GM12891 (cell line): ENCODE measurements around the gene YY1.

Experiments used
- PAX5 ChIP-seq: IDR thresholded peaks from 2 replicates; pipeline ENCODE4 v1.6.1; 2011; ENCODE audit warnings: low read length, moderate library complexity, mild to moderate bottlenecking; ENCODE audit not compliant: insufficient read depth, severe bottlenecking
- POLR2A ChIP-seq: IDR thresholded peaks from 2 replicates; pipeline ENCODE4 v1.6.1; 2011; ENCODE audit warnings: low read depth, low read length, control low read depth
- POLR2AphosphoS5 ChIP-seq: IDR thresholded peaks from 2 replicates; pipeline ENCODE4 v1.6.1; 2011; ENCODE audit warnings: low read depth, low read length, control low read depth
- POU2F2 ChIP-seq: IDR thresholded peaks from 2 replicates; pipeline ENCODE4 v1.6.1; 2011; ENCODE audit warnings: low read depth, mild to moderate bottlenecking, control low read depth, low read length, moderate library complexity
- SPI1 ChIP-seq: IDR thresholded peaks from 2 replicates; pipeline ENCODE4 v1.6.1; 2011; ENCODE audit warnings: low read depth, low read length, control low read depth
- TAF1 ChIP-seq: IDR thresholded peaks from 2 replicates; pipeline ENCODE4 v1.6.1; 2011; ENCODE audit warnings: low read depth, low read length, control low read depth

DNA sequence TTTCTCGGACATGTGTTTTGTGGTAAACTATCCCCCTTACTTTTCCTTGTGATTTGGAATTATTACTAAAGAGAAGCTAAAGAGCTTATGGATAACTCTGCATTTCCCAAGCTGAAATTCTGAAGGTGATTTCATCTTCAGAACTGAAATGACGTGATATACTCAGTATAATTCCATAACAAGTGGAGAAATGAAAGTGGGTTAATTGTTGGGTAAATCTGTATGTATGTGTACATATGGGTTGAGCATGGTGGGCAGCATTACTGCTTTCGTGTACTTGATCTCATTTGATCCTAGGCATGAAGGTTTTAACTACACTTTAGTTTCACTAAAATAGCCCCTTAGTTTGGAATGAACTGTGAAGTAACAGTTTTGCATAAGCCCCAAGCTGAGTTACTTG is 4.1 kb downstream of the YY1 start:
- TF ChIP-seq POLR2A, result no peak
- TF ChIP-seq POLR2AphosphoS5, result no peak
- TF ChIP-seq TAF1, result no peak
- TF ChIP-seq POU2F2, result no peak
- TF ChIP-seq SPI1, result no peak
- no peak for TF ChIP-seq PAX5
